ENCODE results near the gene COG5. TPM values are rescaled to one million over a fixed set of nuclear protein-coding genes. Genes with fewer than 3 reads are reported as not detected.

The COG5 gene
- total and polyA plus RNA-seq, 8 donors: 4.1 to 34.7 (median 26.5) TPM

DNA sequence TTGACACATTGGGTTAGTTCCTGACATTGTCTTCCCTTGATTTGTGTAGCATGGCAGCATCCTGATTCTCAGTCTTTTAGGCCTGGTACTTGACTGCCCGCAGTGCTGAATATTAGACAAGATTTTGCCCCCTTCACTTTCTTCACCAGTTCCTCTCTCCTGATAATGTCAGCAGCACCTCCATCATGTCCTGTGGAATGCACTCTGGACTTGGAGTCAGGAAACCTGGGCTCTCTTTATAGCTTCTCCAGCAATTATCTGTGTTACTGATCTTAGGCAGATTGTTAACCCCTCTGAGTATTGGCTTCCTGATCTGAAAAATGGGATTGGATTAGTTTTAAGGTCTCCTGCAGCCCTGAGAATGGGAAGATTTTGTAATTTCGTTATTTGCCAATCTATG lies 375.9 kb downstream of the COG5 start:
- Histone ChIP-seq H3K27ac (no peak overlapping the region), H3K9me3 (no peaks in the 10 kb centered on the region), H3K36me3 (peaks cover 0 to 79% (median 16%) of the 10 kb centered on the region in 3 donors), H3K27me3 (no peaks in the 10 kb centered on the region), H3K4me1 (no peaks in the 10 kb centered on the region), H3K4me3 (no peak overlapping the region)
- WGBS, 2 donors: 85 to 95% methylated on average over 2 of the region's 2 CpGs
- DNase-seq: no peak
- intact Hi-C loops (cut with DNase I): no loop called here
- ATAC-seq: no peak
- no peak for FAIRE-seq
- TF ChIP-seq CTCF (IDR thresholded peaks at IDR 0.05): no peak

GRCh38 chr7:107186240-107186639 lies 377.5 kb downstream of the COG5 start:
- no peaks in the 10 kb centered on the region for H3K9me3 ChIP-seq
- H3K27ac ChIP-seq: no peak overlapping the region
- TF ChIP-seq CTCF (IDR thresholded peaks at IDR 0.05): no peak
- intact Hi-C loops (cut with DNase I): no loop called here
- H3K36me3 ChIP-seq: peaks cover 0 to 72% (median 14%) of the 10 kb centered on the region in 3 donors
- ATAC-seq (no peak), DNase-seq (no peak), FAIRE-seq (no peak)
- H3K4me3 ChIP-seq: no peak overlapping the region
- WGBS, 2 donors: 87 to 90% methylated on average over 4 of the region's 4 CpGs
- H3K27me3 ChIP-seq: no peaks in the 10 kb centered on the region
- H3K4me1 ChIP-seq: no peaks in the 10 kb centered on the region

GRCh38 chr7:107185716-107186115 lies 378.0 kb downstream of the COG5 start:
- Histone ChIP-seq H3K27me3 (no peaks in the 10 kb centered on the region), H3K36me3 (peaks cover 0 to 67% (median 14%) of the 10 kb centered on the region in 3 donors), H3K27ac (no peak overlapping the region), H3K4me1 (peaks cover 0 to under 1% (median 0%) of the 10 kb centered on the region in 3 donors), H3K4me3 (no peak overlapping the region), H3K9me3 (no peaks in the 10 kb centered on the region)
- WGBS, 2 donors: 59 to 65% methylated on average over 4 of the region's 4 CpGs
- no peak for ATAC-seq
- intact Hi-C loops (cut with DNase I): no loop called here
- no peak for TF ChIP-seq CTCF (IDR thresholded peaks at IDR 0.05)
- DNase-seq: no peak
- FAIRE-seq: no peak

GRCh38 chr7:107181172-107181571 lies 382.5 kb downstream of the COG5 start:
- no peak overlapping the region for H3K27ac ChIP-seq
- intact Hi-C loops (cut with DNase I): no loop called here
- no peak for ATAC-seq
- peaks cover 5 to 12% (median 9%) of the 10 kb centered on the region in 3 donors for H3K4me1 ChIP-seq
- DNase-seq: no peak
- WGBS, 2 donors: 87 to 92% methylated on average over 5 of the region's 5 CpGs
- no peak for FAIRE-seq
- no peak overlapping the region for H3K4me3 ChIP-seq
- peaks cover 0 to 28% (median 5%) of the 10 kb centered on the region in 3 donors for H3K36me3 ChIP-seq
- TF ChIP-seq CTCF (IDR thresholded peaks at IDR 0.05): no peak
- no peaks in the 10 kb centered on the region for H3K27me3 ChIP-seq
- H3K9me3 ChIP-seq: no peaks in the 10 kb centered on the region

GRCh38 chr7:107180378-107180777 lies 383.3 kb downstream of the COG5 start:
- peaks cover 0 to 20% (median 5%) of the 10 kb centered on the region in 3 donors for H3K36me3 ChIP-seq
- H3K27me3 ChIP-seq: no peaks in the 10 kb centered on the region
- peak in 5 of 6 donors; percentile 23 to 65 (median 52) for DNase-seq
- intact Hi-C loops (cut with DNase I): no loop called here
- H3K4me1 ChIP-seq: peaks cover 5 to 12% (median 9%) of the 10 kb centered on the region in 3 donors
- no peak for TF ChIP-seq CTCF (IDR thresholded peaks at IDR 0.05)
- no peak overlapping the region for H3K4me3 ChIP-seq
- no peak for FAIRE-seq
- H3K9me3 ChIP-seq: no peaks in the 10 kb centered on the region
- ATAC-seq: peak; percentile 51 to 86 (median 76)
- peak overlapping the region in 1 of 4 donors; percentile 20 for H3K27ac ChIP-seq
- 40 to 41% methylated on average over 1 of the region's 1 CpG for WGBS, 2 donors
